Activated CD4-positive, alpha-beta memory T cell treated with anti-CD3 and anti-CD28 coated beads, Interleukin-2, amount 10 ng/mL, durations not matched to agents 7 days and 5 days (primary cell): ENCODE data around the gene ANTXR1. TPM values are rescaled to one million over a fixed set of nuclear protein-coding genes. Genes with fewer than 3 reads are reported as not detected.

Source experiments
- CTCF ChIA-PET: fragments of 350-600 bp; sonication (Branson Sonifier 250); formaldehyde crosslinking; loops from one replicate; lab custom pipeline; 2021; ENCODE audit warnings: antibody characterized with exemption, inconsistent platforms; lab: Charles Lee
- POLR2A ChIA-PET: fragments of 350-600 bp; sonication (Branson Sonifier 250); formaldehyde crosslinking; loops from one replicate; lab custom pipeline; 2021; ENCODE audit warnings: antibody characterized with exemption; lab: Charles Lee
- DNase-seq: peaks from one replicate; pipeline ENCODE4 v3.0.0-alpha.2; 2020
- H3K27ac Mint-ChIP-seq: one replicate; pipeline ENCODE4 v1.8.0; 2021; ENCODE audit warnings: mild to moderate bottlenecking, mixed read lengths
- H3K27me3 Mint-ChIP-seq: one replicate; pipeline ENCODE4 v1.8.0; 2021; ENCODE audit warnings: mixed read lengths
- H3K36me3 Mint-ChIP-seq: one replicate; pipeline ENCODE4 v1.8.0; 2021; ENCODE audit warnings: low read depth, mixed read lengths
- H3K4me1 Mint-ChIP-seq: one replicate; pipeline ENCODE4 v1.8.0; 2021; ENCODE audit warnings: mixed read lengths
- H3K4me3 Mint-ChIP-seq: one replicate; pipeline ENCODE4 v1.8.0; 2021; ENCODE audit warnings: mild to moderate bottlenecking, mixed read lengths
- H3K9me3 Mint-ChIP-seq: one replicate; pipeline ENCODE4 v1.8.0; 2021; ENCODE audit warnings: mixed read lengths
- total RNA-seq, 2 experiments: library from RNA; stranded (reverse); gene quantifications; one replicate each; pipeline ENCODE4 v1.2.3, GENCODE V29; 2021

The ANTXR1 gene
- total RNA-seq, 2 experiments from 2014 or later, result not detected

DNA sequence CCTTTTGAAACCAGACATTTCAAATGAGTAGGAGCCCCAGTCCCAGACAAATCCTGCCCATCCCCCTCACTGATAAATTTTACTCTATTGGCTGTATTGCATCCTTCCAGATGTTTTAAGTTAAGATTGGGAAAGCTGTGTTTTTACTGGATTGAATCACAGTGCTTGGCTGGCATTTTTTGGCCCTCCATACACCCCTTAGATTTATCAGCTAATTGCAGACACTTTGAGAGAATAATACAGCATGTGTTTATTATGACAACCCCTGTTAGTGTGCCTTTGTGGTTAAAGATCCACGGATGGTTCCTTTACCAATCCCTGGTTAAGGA, 74.9 kb downstream of the ANTXR1 start:
- Mint-ChIP-seq H3K4me3 (no peak overlapping the region), H3K4me1 (no peaks in the 10 kb centered on the region), H3K27me3 (peaks cover 49% of the 10 kb centered on the region), H3K36me3 (no peaks in the 10 kb centered on the region), H3K27ac (no peak overlapping the region), H3K9me3 (no peaks in the 10 kb centered on the region)
- CTCF ChIA-PET, result no interaction called here
- DNase-seq, result no peak
- POLR2A ChIA-PET, result no interaction called here

DNA sequence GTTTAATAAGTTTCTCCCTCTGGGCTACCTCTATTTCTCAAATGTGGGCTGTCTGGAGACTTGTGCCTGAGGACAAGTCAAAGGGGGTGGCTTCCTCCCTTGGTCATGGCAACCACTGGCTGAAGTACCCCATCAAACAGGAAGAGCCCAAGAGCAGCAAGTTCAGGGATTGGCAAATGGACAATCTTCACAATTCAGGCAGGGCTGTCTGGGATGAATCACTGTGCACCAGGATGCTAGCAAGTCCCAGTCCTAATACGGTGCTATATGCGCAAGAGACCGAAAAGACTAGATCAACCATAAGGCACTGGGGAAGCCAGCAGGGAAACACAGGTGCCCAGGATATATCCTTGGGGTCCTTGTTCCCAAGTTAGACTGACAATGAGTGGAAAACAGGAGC, 75.5 kb downstream of the ANTXR1 start:
- DNase-seq, result no peak
- H3K9me3 Mint-ChIP-seq, result no peaks in the 10 kb centered on the region
- H3K4me3 Mint-ChIP-seq, result no peak overlapping the region
- CTCF ChIA-PET, result no interaction called here
- POLR2A ChIA-PET, result no interaction called here
- H3K27ac Mint-ChIP-seq, result no peak overlapping the region
- no peaks in the 10 kb centered on the region for H3K36me3 Mint-ChIP-seq
- no peaks in the 10 kb centered on the region for H3K4me1 Mint-ChIP-seq
- peaks cover 47% of the 10 kb centered on the region for H3K27me3 Mint-ChIP-seq

GRCh38 chr2:69089266-69089665, 76.3 kb downstream of the ANTXR1 start:
- H3K4me3 Mint-ChIP-seq, result no peak overlapping the region
- ChIA-PET CTCF (no interaction called here), POLR2A (no interaction called here)
- H3K9me3 Mint-ChIP-seq, result no peaks in the 10 kb centered on the region
- peaks cover 50% of the 10 kb centered on the region for H3K27me3 Mint-ChIP-seq
- DNase-seq, result no peak
- no peaks in the 10 kb centered on the region for H3K4me1 Mint-ChIP-seq
- H3K27ac Mint-ChIP-seq, result no peak overlapping the region
- no peaks in the 10 kb centered on the region for H3K36me3 Mint-ChIP-seq

DNA sequence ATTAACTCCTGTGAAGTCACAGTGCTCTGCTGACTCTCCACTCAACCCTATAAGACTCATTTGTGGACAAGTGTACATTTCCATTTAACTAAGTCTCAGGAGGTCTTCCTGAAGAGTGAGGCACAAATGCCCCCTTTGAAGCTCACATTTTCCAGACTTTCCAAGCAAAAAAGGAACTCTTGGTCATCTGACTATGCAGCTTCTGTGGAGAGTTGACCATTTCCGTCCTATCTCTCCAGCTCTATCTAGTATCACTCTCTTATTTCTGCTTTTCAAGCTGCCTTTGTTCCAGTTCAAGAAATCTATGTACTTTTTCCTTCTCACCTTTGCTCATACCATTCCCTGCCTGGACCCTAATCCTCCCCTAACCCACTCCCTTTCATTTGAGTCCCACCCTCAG, 77.0 kb downstream of the ANTXR1 start:
- POLR2A ChIA-PET, result no interaction called here
- H3K27me3 Mint-ChIP-seq, result peaks cover 52% of the 10 kb centered on the region
- CTCF ChIA-PET, result no interaction called here
- no peaks in the 10 kb centered on the region for H3K9me3 Mint-ChIP-seq
- DNase-seq, result no peak
- no peak overlapping the region for H3K4me3 Mint-ChIP-seq
- no peak overlapping the region for H3K27ac Mint-ChIP-seq
- H3K36me3 Mint-ChIP-seq, result no peaks in the 10 kb centered on the region
- no peaks in the 10 kb centered on the region for H3K4me1 Mint-ChIP-seq

DNA sequence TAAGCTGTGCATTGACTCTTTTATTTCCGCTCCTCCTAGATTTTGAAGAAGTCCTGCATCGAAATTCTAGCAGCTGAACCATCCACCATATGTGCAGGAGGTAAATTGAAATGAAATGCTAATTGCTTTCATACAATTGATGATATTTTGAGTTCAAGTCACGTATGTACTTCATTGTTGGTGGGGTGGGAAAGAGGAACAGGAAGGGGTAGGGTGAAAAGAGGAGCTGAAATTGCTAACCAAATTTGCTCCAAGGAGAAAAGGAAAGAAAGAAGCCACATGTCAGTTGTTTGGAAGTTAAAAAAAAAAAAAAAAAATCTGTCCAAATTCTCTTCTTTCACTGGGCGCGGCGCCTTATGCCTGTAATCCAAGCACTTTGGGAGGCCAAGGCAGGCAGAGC, 77.8 kb downstream of the ANTXR1 start:
- no peaks in the 10 kb centered on the region for H3K4me1 Mint-ChIP-seq
- POLR2A ChIA-PET, result no interaction called here
- H3K36me3 Mint-ChIP-seq, result no peaks in the 10 kb centered on the region
- H3K4me3 Mint-ChIP-seq, result no peak overlapping the region
- H3K27ac Mint-ChIP-seq, result no peak overlapping the region
- CTCF ChIA-PET, result no interaction called here
- DNase-seq, result no peak
- H3K9me3 Mint-ChIP-seq, result no peaks in the 10 kb centered on the region
- H3K27me3 Mint-ChIP-seq, result peaks cover 54% of the 10 kb centered on the region

- Mint-ChIP-seq H3K4me3 (no peak overlapping the region), H3K27me3 (peaks cover 53% of the 10 kb centered on the region), H3K27ac (no peak overlapping the region), H3K4me1 (no peaks in the 10 kb centered on the region), H3K36me3 (no peaks in the 10 kb centered on the region), H3K9me3 (no peaks in the 10 kb centered on the region)
- ChIA-PET CTCF (no interaction called here), POLR2A (no interaction called here)
- DNase-seq, result no peak
These were observed 79.9 kb downstream of the ANTXR1 start for GRCh38 chr2:69092857-69093256.

- H3K9me3 Mint-ChIP-seq, result no peaks in the 10 kb centered on the region
- H3K27me3 Mint-ChIP-seq, result peaks cover 51% of the 10 kb centered on the region
- H3K36me3 Mint-ChIP-seq, result no peaks in the 10 kb centered on the region
- no peak overlapping the region for H3K27ac Mint-ChIP-seq
- ChIA-PET POLR2A (no interaction called here), CTCF (no interaction called here)
- no peaks in the 10 kb centered on the region for H3K4me1 Mint-ChIP-seq
- no peak for DNase-seq
- no peak overlapping the region for H3K4me3 Mint-ChIP-seq
These were observed 82.3 kb downstream of the ANTXR1 start for GRCh38 chr2:69095305-69095704.

GRCh38 chr2:69096326-69097095, 83.5 kb downstream of the ANTXR1 start:
- H3K27ac Mint-ChIP-seq, result no peak overlapping the region
- H3K4me1 Mint-ChIP-seq, result no peaks in the 10 kb centered on the region
- POLR2A ChIA-PET, result no interaction called here
- no peaks in the 10 kb centered on the region for H3K36me3 Mint-ChIP-seq
- no peaks in the 10 kb centered on the region for H3K9me3 Mint-ChIP-seq
- DNase-seq, result no peak
- H3K4me3 Mint-ChIP-seq, result no peak overlapping the region
- peaks cover 47% of the 10 kb centered on the region for H3K27me3 Mint-ChIP-seq
- CTCF ChIA-PET, result no interaction called here

GRCh38 chr2:69097148-69097610, 84.2 kb downstream of the ANTXR1 start:
- ChIA-PET CTCF (no interaction called here), POLR2A (no interaction called here)
- no peak overlapping the region for H3K27ac Mint-ChIP-seq
- no peaks in the 10 kb centered on the region for H3K36me3 Mint-ChIP-seq
- H3K9me3 Mint-ChIP-seq, result no peaks in the 10 kb centered on the region
- H3K27me3 Mint-ChIP-seq, result peaks cover 41% of the 10 kb centered on the region
- no peak for DNase-seq
- H3K4me3 Mint-ChIP-seq, result no peak overlapping the region
- H3K4me1 Mint-ChIP-seq, result no peaks in the 10 kb centered on the region

- CTCF ChIA-PET, result no interaction called here
- POLR2A ChIA-PET, result no interaction called here
- no peaks in the 10 kb centered on the region for H3K36me3 Mint-ChIP-seq
- H3K4me1 Mint-ChIP-seq, result no peaks in the 10 kb centered on the region
- DNase-seq, result no peak
- no peak overlapping the region for H3K27ac Mint-ChIP-seq
- H3K9me3 Mint-ChIP-seq, result no peaks in the 10 kb centered on the region
- H3K4me3 Mint-ChIP-seq, result no peak overlapping the region
- H3K27me3 Mint-ChIP-seq, result peaks cover 37% of the 10 kb centered on the region
These were observed 85.1 kb downstream of the ANTXR1 start for GRCh38 chr2:69097891-69098655.

DNA sequence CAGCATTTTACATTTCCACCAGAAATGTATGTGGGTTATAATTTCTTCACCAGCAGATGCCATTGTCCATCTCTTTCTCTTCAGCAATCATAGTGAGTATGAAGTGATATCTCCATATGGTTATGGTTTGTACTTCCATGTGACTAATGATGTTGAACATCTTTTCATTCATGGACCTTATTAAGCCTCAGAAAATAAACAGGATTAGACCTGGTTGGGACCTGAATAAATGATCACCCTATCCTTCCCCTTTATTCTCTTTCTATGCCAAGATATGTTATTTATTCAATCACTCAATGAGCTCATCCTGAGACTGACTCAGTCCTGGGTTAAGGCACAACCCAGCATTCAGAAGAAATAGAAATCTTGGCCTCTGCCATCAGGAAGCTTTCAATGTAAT, 86.6 kb downstream of the ANTXR1 start:
- ChIA-PET POLR2A (no interaction called here), CTCF (no interaction called here)
- H3K27ac Mint-ChIP-seq, result no peak overlapping the region
- peaks cover 30% of the 10 kb centered on the region for H3K27me3 Mint-ChIP-seq
- H3K9me3 Mint-ChIP-seq, result no peaks in the 10 kb centered on the region
- H3K4me3 Mint-ChIP-seq, result no peak overlapping the region
- no peak for DNase-seq
- H3K36me3 Mint-ChIP-seq, result no peaks in the 10 kb centered on the region
- no peaks in the 10 kb centered on the region for H3K4me1 Mint-ChIP-seq

DNA sequence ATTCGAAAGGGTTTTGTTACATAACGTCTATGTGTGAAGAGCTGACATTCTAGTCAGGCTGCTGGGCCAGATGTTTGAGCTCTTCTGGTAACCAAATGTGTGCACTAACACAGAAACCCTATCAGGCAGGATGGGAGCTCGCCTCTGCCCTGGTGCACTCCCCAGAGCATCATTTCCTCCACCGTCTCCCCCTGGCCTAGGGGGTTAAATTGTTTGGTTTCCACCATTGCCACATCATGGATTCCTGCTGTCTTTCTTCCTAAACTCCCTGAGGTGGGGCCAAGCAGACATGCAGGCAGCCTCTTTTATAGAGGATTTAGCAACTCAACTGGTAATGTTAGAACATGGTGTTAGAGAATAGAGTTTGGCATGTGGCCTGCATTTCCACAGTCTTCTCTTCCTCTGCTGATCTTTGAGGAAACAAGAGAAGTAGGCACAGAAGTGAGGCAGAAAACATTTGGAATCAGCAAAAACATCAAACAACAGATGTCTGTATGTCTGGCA, 87.3 kb downstream of the ANTXR1 start:
- CTCF ChIA-PET, result no interaction called here
- H3K9me3 Mint-ChIP-seq, result no peaks in the 10 kb centered on the region
- POLR2A ChIA-PET, result no interaction called here
- no peaks in the 10 kb centered on the region for H3K36me3 Mint-ChIP-seq
- no peaks in the 10 kb centered on the region for H3K4me1 Mint-ChIP-seq
- H3K27ac Mint-ChIP-seq, result no peak overlapping the region
- H3K4me3 Mint-ChIP-seq, result no peak overlapping the region
- peaks cover 27% of the 10 kb centered on the region for H3K27me3 Mint-ChIP-seq
- DNase-seq, result no peak

GRCh38 chr2:69102041-69102593, 89.1 kb downstream of the ANTXR1 start:
- Mint-ChIP-seq H3K36me3 (no peaks in the 10 kb centered on the region), H3K27ac (no peak overlapping the region), H3K9me3 (no peaks in the 10 kb centered on the region), H3K27me3 (peaks cover 30% of the 10 kb centered on the region), H3K4me1 (no peaks in the 10 kb centered on the region), H3K4me3 (no peak overlapping the region)
- CTCF ChIA-PET, result no interaction called here
- POLR2A ChIA-PET, result no interaction called here
- no peak for DNase-seq
